Activated CD4-positive, alpha-beta T cell treated with anti-CD3 and anti-CD28 coated beads, Interleukin-2, amount 10 ng/mL, durations not matched to agents 7 days and 5 days (primary cell): Measurements from ENCODE around the gene CCL14. TPM values are rescaled to one million over a fixed set of nuclear protein-coding genes. Genes with fewer than 3 reads are reported as not detected.
"Not testable (repeated sequence)": the region's sequence is repeated elsewhere in the genome, so short reads cannot be mapped to it uniquely, and the experiment has no call there.

Experiments used
- CTCF ChIA-PET: fragments of 350-600 bp; sonication (Branson Sonifier 250); formaldehyde crosslinking; loops from one replicate; lab custom pipeline; 2021; ENCODE audit warnings: antibody characterized with exemption; lab: Charles Lee
- POLR2A ChIA-PET: fragments of 350-600 bp; sonication (Branson Sonifier 250); formaldehyde crosslinking; loops from one replicate; lab custom pipeline; 2021; ENCODE audit warnings: antibody characterized with exemption; lab: Charles Lee
- DNase-seq: peaks from one replicate; pipeline ENCODE4 v3.0.0-alpha.2; 2020
- H3K27ac Mint-ChIP-seq: one replicate; pipeline ENCODE4 v1.8.0; 2021; ENCODE audit warnings: mild to moderate bottlenecking, moderate library complexity, mixed read lengths
- H3K27me3 Mint-ChIP-seq: one replicate; pipeline ENCODE4 v1.8.0; 2021; ENCODE audit warnings: mixed read lengths
- H3K36me3 Mint-ChIP-seq: one replicate; pipeline ENCODE4 v1.8.0; 2021; ENCODE audit warnings: low read depth, mixed read lengths
- H3K4me1 Mint-ChIP-seq: one replicate; pipeline ENCODE4 v1.8.0; 2021; ENCODE audit warnings: mixed read lengths
- H3K4me3 Mint-ChIP-seq: one replicate; pipeline ENCODE4 v1.8.0; 2021; ENCODE audit warnings: mild to moderate bottlenecking, moderate library complexity, mixed read lengths
- H3K9me3 Mint-ChIP-seq: one replicate; pipeline ENCODE4 v1.8.0; 2021; ENCODE audit warnings: mixed read lengths
- total RNA-seq, 2 experiments: library from RNA; stranded (reverse); gene quantifications; one replicate each; pipeline ENCODE4 v1.2.3, GENCODE V29; 2021

Gene CCL14
- total RNA-seq = not detected

DNA sequence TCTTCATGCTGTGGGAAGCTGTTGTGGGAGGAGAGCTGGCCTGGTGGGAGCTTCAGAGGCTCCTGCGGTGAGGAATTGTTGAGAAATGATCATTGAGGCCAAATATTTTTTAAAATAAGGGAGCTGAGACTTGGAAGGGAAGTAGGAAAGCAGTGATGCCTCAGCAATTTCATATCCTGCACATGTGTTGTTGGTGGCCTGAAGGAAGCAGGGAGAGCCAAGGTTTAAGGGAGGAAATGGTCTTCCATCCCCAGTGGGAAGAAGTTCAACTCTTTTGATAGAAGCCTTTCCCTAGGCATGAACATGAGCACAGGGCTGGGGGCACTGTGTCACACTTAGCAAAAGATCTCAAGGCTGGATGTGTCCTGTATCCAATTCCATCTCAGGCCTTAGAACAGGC, at the start of gene CCL14:
CCL14 (minus strand) TSS at position 87 of the 400 bp plus-strand sequence; CDS start at position 7, 80 bp downstream.
- CTCF ChIA-PET = interaction anchor here (0.5 kb wide), 1 partner anchor 11 kb away, joined by 5 read pairs; no protein-coding TSS in a partner anchor

GRCh38 chr17:36036235-36036634, 49.7 kb upstream of the CCL14 start:
- no peaks in the 10 kb centered on the region for H3K9me3 Mint-ChIP-seq
- no peak for DNase-seq
- ChIA-PET POLR2A (no interaction called here), CTCF (no interaction called here)
- no peak overlapping the region for H3K4me3 Mint-ChIP-seq
- no peak overlapping the region for H3K27ac Mint-ChIP-seq
- H3K27me3 Mint-ChIP-seq = peaks cover 19% of the 10 kb centered on the region
- no peaks in the 10 kb centered on the region for H3K36me3 Mint-ChIP-seq
- H3K4me1 Mint-ChIP-seq = no peaks in the 10 kb centered on the region

More for the DNA sequence above, at the start of gene CCL14:
- POLR2A ChIA-PET = no interaction called here
- peaks cover 3% of the 10 kb centered on the region for H3K27me3 Mint-ChIP-seq
- no peak within 1 kb of the TSS for H3K4me3 Mint-ChIP-seq
- no peaks in the 10 kb centered on the region for H3K36me3 Mint-ChIP-seq
- DNase-seq = no peak
- H3K4me1 Mint-ChIP-seq = no peaks in the 10 kb centered on the region
- no peak within 1 kb of the TSS for H3K27ac Mint-ChIP-seq
- peaks cover 5% of the 10 kb centered on the region for H3K9me3 Mint-ChIP-seq

DNA sequence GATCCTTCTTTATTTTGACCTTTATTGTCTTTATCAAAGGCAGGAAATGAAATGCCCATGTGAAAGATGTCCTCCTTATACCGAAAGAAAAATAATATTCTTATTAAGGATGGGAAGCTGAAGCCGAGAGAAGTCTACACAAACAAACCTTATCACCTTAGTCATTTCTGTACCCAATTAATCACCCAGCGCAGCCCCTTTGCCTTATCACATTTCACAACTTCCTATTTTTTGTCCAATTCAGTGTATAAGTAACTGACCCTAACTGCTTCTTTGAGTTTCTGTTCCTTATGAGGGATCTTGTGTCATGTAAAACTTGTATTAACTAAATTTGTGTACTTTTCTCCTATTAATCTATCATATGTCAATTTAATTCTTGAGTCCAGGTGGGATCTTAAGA, 47.6 kb upstream of the CCL14 start:
- H3K4me3 Mint-ChIP-seq = no peak overlapping the region
- DNase-seq = no peak
- peaks cover 31% of the 10 kb centered on the region for H3K27me3 Mint-ChIP-seq
- no peaks in the 10 kb centered on the region for H3K36me3 Mint-ChIP-seq
- no peak overlapping the region for H3K27ac Mint-ChIP-seq
- no peaks in the 10 kb centered on the region for H3K4me1 Mint-ChIP-seq
- POLR2A ChIA-PET = no interaction called here
- no peaks in the 10 kb centered on the region for H3K9me3 Mint-ChIP-seq
- CTCF ChIA-PET = no interaction called here

GRCh38 chr17:36030956-36031355, 44.4 kb upstream of the CCL14 start:
- H3K9me3 Mint-ChIP-seq = no peaks in the 10 kb centered on the region
- POLR2A ChIA-PET = no interaction called here

GRCh38 chr17:36027761-36028160, 41.2 kb upstream of the CCL14 start:
- no peaks in the 10 kb centered on the region for H3K36me3 Mint-ChIP-seq
- H3K4me3 Mint-ChIP-seq = no peak overlapping the region
- H3K4me1 Mint-ChIP-seq = no peaks in the 10 kb centered on the region
- ChIA-PET POLR2A (no interaction called here), CTCF (interaction anchor here (0.7 kb wide), 1 partner anchor 23 kb away, joined by 3 read pairs; no protein-coding TSS in a partner anchor)
- no peak for DNase-seq
- no peak overlapping the region for H3K27ac Mint-ChIP-seq
- peaks cover 20% of the 10 kb centered on the region for H3K27me3 Mint-ChIP-seq
- no peaks in the 10 kb centered on the region for H3K9me3 Mint-ChIP-seq

More at GRCh38 chr17:36030956-36031355, 44.4 kb upstream of the CCL14 start:
- no peak for DNase-seq
- H3K4me1 Mint-ChIP-seq = no peaks in the 10 kb centered on the region
- H3K4me3 Mint-ChIP-seq = no peak overlapping the region
- no peaks in the 10 kb centered on the region for H3K36me3 Mint-ChIP-seq
- CTCF ChIA-PET = no interaction called here
- peaks cover 34% of the 10 kb centered on the region for H3K27me3 Mint-ChIP-seq
- no peak overlapping the region for H3K27ac Mint-ChIP-seq

GRCh38 chr17:36024106-36024869, 37.8 kb upstream of the CCL14 start:
- ChIA-PET CTCF (no interaction called here), POLR2A (no interaction called here)
- Mint-ChIP-seq H3K36me3 (no peaks in the 10 kb centered on the region), H3K9me3 (no peaks in the 10 kb centered on the region), H3K4me1 (no peaks in the 10 kb centered on the region), H3K27me3 (peaks cover 35% of the 10 kb centered on the region), H3K4me3 (no peak overlapping the region), H3K27ac (no peak overlapping the region)
- DNase-seq = no peak

- no peaks in the 10 kb centered on the region for H3K36me3 Mint-ChIP-seq
- ChIA-PET CTCF (interaction anchor here (0.5 kb wide), 1 partner anchor 178 kb away, joined by 3 read pairs; no protein-coding TSS in a partner anchor), POLR2A (no interaction called here)
- peaks cover 45% of the 10 kb centered on the region for H3K27me3 Mint-ChIP-seq
- no peaks in the 10 kb centered on the region for H3K9me3 Mint-ChIP-seq
- H3K27ac Mint-ChIP-seq = no peak overlapping the region
- no peak overlapping the region for H3K4me3 Mint-ChIP-seq
- no peak for DNase-seq
- H3K4me1 Mint-ChIP-seq = no peaks in the 10 kb centered on the region
Measured at GRCh38 chr17:36019423-36019822, 32.9 kb upstream of the CCL14 start.

- H3K9me3 Mint-ChIP-seq = no peaks in the 10 kb centered on the region
- no peak within 1 kb of the TSS for H3K4me3 Mint-ChIP-seq
- CTCF ChIA-PET = no interaction called here
- H3K27ac Mint-ChIP-seq = no peak within 1 kb of the TSS
- no peaks in the 10 kb centered on the region for H3K36me3 Mint-ChIP-seq
- H3K4me1 Mint-ChIP-seq = no peaks in the 10 kb centered on the region
- H3K27me3 Mint-ChIP-seq = peaks cover 45% of the 10 kb centered on the region
- no peak for DNase-seq
- POLR2A ChIA-PET = no interaction called here
Measured at GRCh38 chr17:36017799-36018198, 31.3 kb upstream of the CCL14 start, which contains the start of gene CCL23. Gene CCL23, minus strand, starts transcription at chr17:36017972. Its CDS starts 75 bp downstream, at chr17:36017897.

DNA sequence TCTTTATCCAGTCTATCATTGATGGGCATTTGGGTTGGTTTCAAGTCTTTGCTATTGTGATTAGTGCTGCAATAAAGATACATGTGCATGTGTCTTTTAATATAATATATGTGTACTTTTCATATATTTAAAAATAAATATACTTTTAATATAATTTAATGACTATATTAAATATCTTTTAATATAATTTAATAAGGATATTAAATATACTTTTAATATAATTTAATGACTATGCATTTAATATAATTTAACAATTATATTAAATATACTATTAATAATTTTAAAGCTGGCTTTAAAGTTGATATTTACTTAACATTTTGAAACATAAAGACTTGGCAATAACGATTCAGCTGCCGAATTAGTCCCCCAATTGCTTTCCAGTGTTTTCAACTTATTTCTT, 30.0 kb upstream of the CCL14 start:
- peaks cover 36% of the 10 kb centered on the region for H3K27me3 Mint-ChIP-seq
- H3K4me1 Mint-ChIP-seq = no peaks in the 10 kb centered on the region
- no peak for DNase-seq
- H3K9me3 Mint-ChIP-seq = no peaks in the 10 kb centered on the region
- no peaks in the 10 kb centered on the region for H3K36me3 Mint-ChIP-seq
- H3K4me3 Mint-ChIP-seq = no peak overlapping the region
- H3K27ac Mint-ChIP-seq = no peak overlapping the region
- ChIA-PET POLR2A (no interaction called here), CTCF (no interaction called here)

DNA sequence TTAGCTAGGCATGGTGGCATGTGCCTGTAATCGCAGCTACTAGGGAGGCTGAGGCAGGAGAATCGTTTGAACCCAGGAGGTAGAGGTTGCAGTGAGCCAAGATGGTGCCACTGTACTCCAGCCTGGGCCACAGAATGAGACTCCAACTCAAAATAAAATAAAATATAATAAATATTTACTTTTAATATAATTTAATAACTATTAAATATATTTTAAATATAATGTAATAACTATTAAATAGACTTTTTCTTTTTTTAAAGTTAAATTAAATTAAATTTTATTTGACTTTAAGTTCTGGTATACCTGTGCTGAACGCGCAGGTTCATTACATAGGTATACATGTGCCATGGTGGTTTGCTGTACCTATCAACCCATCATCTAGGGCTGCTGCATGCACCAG, 29.4 kb upstream of the CCL14 start:
- POLR2A ChIA-PET, H3K27ac Mint-ChIP-seq, H3K4me1 Mint-ChIP-seq, H3K9me3 Mint-ChIP-seq, H3K36me3 Mint-ChIP-seq, H3K4me3 Mint-ChIP-seq, CTCF ChIA-PET, DNase-seq: not testable (repeated sequence)
- peaks cover 33% of the 10 kb centered on the region for H3K27me3 Mint-ChIP-seq

DNA sequence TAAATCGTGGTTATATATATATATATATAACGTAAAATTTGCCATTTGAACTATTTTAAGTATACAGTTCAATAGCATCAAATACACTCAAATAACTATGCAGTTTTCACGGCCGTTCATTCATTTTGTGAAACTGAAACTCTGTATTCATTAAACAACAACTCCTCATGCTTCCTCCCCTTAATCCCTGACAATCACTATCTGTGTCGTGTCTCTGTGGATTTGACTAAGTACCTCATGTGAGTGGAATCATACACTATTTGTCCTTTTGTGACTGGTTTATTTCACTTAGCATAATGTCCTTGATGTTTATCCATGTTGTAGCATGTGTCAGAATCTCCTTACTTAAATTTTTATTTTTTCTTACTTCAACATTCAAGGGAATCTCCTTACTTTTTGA, 28.4 kb upstream of the CCL14 start:
- DNase-seq = no peak
- Mint-ChIP-seq H3K9me3 (no peaks in the 10 kb centered on the region), H3K4me3 (no peak overlapping the region), H3K36me3 (no peaks in the 10 kb centered on the region), H3K4me1 (no peaks in the 10 kb centered on the region), H3K27me3 (peaks cover 23% of the 10 kb centered on the region), H3K27ac (no peak overlapping the region)
- POLR2A ChIA-PET = no interaction called here
- CTCF ChIA-PET = no interaction called here

GRCh38 chr17:36011201-36011600, 24.7 kb upstream of the CCL14 start:
- POLR2A ChIA-PET = interaction anchor here (0.6 kb wide), 1 partner anchor 659 kb away, joined by 3 read pairs; no protein-coding TSS in a partner anchor
- Mint-ChIP-seq H3K9me3 (no peaks in the 10 kb centered on the region), H3K27ac (no peak overlapping the region), H3K4me3 (no peak overlapping the region), H3K4me1 (no peaks in the 10 kb centered on the region), H3K36me3 (no peaks in the 10 kb centered on the region), H3K27me3 (peaks cover 6% of the 10 kb centered on the region)
- CTCF ChIA-PET = no interaction called here
- DNase-seq = no peak

DNA sequence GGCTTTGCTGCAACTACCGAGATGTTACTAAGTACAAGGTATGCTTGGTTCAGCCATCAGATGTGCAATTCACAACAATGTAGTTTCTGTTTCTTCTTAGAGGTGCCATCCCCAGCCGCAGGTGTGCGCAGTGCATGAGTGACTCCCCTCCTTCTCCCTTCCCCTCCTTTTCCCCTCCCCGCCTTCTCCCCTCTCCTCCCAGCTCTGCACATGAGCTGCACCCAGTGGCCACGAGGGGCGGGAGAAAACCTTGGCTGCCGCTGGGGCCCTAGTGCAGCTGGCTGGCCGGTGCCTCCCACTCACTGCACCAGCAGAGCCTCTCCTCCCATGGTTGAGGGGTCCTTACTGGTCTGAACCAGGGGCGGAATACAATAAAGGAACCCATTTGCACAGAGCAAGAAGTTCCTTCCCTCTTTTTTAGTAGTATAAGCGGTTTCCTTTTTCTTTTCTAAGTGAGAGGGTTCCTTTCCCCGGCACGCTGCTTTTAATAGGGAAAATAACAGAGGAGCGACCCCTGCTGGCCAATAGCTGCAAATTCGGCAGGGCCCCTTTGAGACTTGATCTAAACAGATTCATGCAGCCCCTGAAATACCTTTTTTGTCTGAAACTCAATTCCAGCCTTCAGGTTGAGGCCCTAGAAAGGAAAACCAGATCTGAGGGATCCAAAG, 22.6 kb upstream of the CCL14 start:
- POLR2A ChIA-PET = no interaction called here

More for the DNA sequence above, 22.6 kb upstream of the CCL14 start:
- H3K27ac Mint-ChIP-seq = no peak overlapping the region
- H3K36me3 Mint-ChIP-seq = no peaks in the 10 kb centered on the region
- peaks cover 7% of the 10 kb centered on the region for H3K4me1 Mint-ChIP-seq
- CTCF ChIA-PET = interaction anchor here (0.7 kb wide), 1 partner anchor 9 kb away, joined by 3 read pairs; no protein-coding TSS in a partner anchor
- H3K4me3 Mint-ChIP-seq = no peak overlapping the region
- DNase-seq = no peak
- H3K27me3 Mint-ChIP-seq = peaks cover 6% of the 10 kb centered on the region
- no peaks in the 10 kb centered on the region for H3K9me3 Mint-ChIP-seq
